ENCODE results near the gene METTL9. TPM values are rescaled to one million over a fixed set of nuclear protein-coding genes. Genes with fewer than 3 reads are reported as not detected.
"Not testable (repeated sequence)": the region's sequence is repeated elsewhere in the genome, so short reads cannot be mapped to it uniquely, and the experiment has no call there.

Gene METTL9
- polyA plus RNA-seq, 1 donor: 150 TPM

GRCh38 chr16:21631376-21631775, 32.0 kb downstream of the METTL9 start:
- WGBS (ENCODE audit: insufficient coverage, low lambda C conversion rate): no CpG with 5 or more reads among the region's 8 CpGs
- DNase-seq; H3K9me3 ChIP-seq (ENCODE audit: control insufficient read depth, low read depth, low read length); H3K27me3 ChIP-seq (ENCODE audit: control insufficient read depth, insufficient read depth, low read length); H3K4me3 ChIP-seq (ENCODE audit: low read length): not testable (repeated sequence)
- Histone ChIP-seq H3K27ac (ENCODE audit: low read length) (peak overlapping the region; percentile 58), H3K4me1 (ENCODE audit: control insufficient read depth, insufficient read depth, low read length) (peaks cover 16% of the 10 kb centered on the region), H3K36me3 (ENCODE audit: control insufficient read depth, insufficient read depth, low read length) (peaks cover 36% of the 10 kb centered on the region)

- peak overlapping the region; percentile 58 for H3K27ac ChIP-seq (ENCODE audit: low read length)
Measured at GRCh38 chr16:21631951-21632575, 32.7 kb downstream of the METTL9 start.

GRCh38 chr16:21634216-21634615, 34.8 kb downstream of the METTL9 start:
- peaks cover 29% of the 10 kb centered on the region for H3K36me3 ChIP-seq (ENCODE audit: control insufficient read depth, insufficient read depth, low read length)
- peaks cover 4% of the 10 kb centered on the region for H3K9me3 ChIP-seq (ENCODE audit: control insufficient read depth, low read depth, low read length)
- H3K4me3 ChIP-seq (ENCODE audit: low read length): no peak overlapping the region
- no peak overlapping the region for H3K27ac ChIP-seq (ENCODE audit: low read length)
- DNase-seq: no peak
- H3K4me1 ChIP-seq (ENCODE audit: control insufficient read depth, insufficient read depth, low read length): peaks cover 6% of the 10 kb centered on the region
- WGBS (ENCODE audit: insufficient coverage, low lambda C conversion rate): 43% methylated on average over 1 of the region's 5 CpGs
- H3K27me3 ChIP-seq (ENCODE audit: control insufficient read depth, insufficient read depth, low read length): no peaks in the 10 kb centered on the region

More at GRCh38 chr16:21631951-21632575, 32.7 kb downstream of the METTL9 start:
- peak in 1 of 2 donors; percentile 53 for DNase-seq
- H3K36me3 ChIP-seq (ENCODE audit: control insufficient read depth, insufficient read depth, low read length): peaks cover 40% of the 10 kb centered on the region
- not testable (repeated sequence) for H3K4me1 ChIP-seq (ENCODE audit: control insufficient read depth, insufficient read depth, low read length); H3K27me3 ChIP-seq (ENCODE audit: control insufficient read depth, insufficient read depth, low read length); H3K9me3 ChIP-seq (ENCODE audit: control insufficient read depth, low read depth, low read length); H3K4me3 ChIP-seq (ENCODE audit: low read length)
- no CpG with 5 or more reads among the region's 5 CpGs for WGBS (ENCODE audit: insufficient coverage, low lambda C conversion rate)

GRCh38 chr16:21635694-21636093, 36.3 kb downstream of the METTL9 start:
- H3K27ac ChIP-seq (ENCODE audit: low read length); DNase-seq; H3K4me1 ChIP-seq (ENCODE audit: control insufficient read depth, insufficient read depth, low read length); H3K9me3 ChIP-seq (ENCODE audit: control insufficient read depth, low read depth, low read length); H3K27me3 ChIP-seq (ENCODE audit: control insufficient read depth, insufficient read depth, low read length); H3K4me3 ChIP-seq (ENCODE audit: low read length): not testable (repeated sequence)
- WGBS (ENCODE audit: insufficient coverage, low lambda C conversion rate): 100% methylated on average over 3 of the region's 9 CpGs
- H3K36me3 ChIP-seq (ENCODE audit: control insufficient read depth, insufficient read depth, low read length): peaks cover 18% of the 10 kb centered on the region

- H3K27me3 ChIP-seq (ENCODE audit: control insufficient read depth, insufficient read depth, low read length): no peaks in the 10 kb centered on the region
- H3K27ac ChIP-seq (ENCODE audit: low read length): no peak overlapping the region
- H3K9me3 ChIP-seq (ENCODE audit: control insufficient read depth, low read depth, low read length): no peaks in the 10 kb centered on the region
- DNase-seq: no peak
- H3K4me3 ChIP-seq (ENCODE audit: low read length): no peak overlapping the region
- no peaks in the 10 kb centered on the region for H3K4me1 ChIP-seq (ENCODE audit: control insufficient read depth, insufficient read depth, low read length)
- H3K36me3 ChIP-seq (ENCODE audit: control insufficient read depth, insufficient read depth, low read length): peaks cover 20% of the 10 kb centered on the region
- WGBS (ENCODE audit: insufficient coverage, low lambda C conversion rate): no CpG with 5 or more reads among the region's 37 CpGs
Measured at GRCh38 chr16:21637032-21637968, 37.9 kb downstream of the METTL9 start.

GRCh38 chr16:21638573-21638975, 39.2 kb downstream of the METTL9 start:
- WGBS (ENCODE audit: insufficient coverage, low lambda C conversion rate): 83% methylated on average over 2 of the region's 4 CpGs
- H3K27ac ChIP-seq (ENCODE audit: low read length): no peak overlapping the region

GRCh38 chr16:21639493-21639892, 40.1 kb downstream of the METTL9 start:
- 100% methylated on average over 1 of the region's 2 CpGs for WGBS (ENCODE audit: insufficient coverage, low lambda C conversion rate)

More at GRCh38 chr16:21638573-21638975, 39.2 kb downstream of the METTL9 start:
- Histone ChIP-seq H3K4me1 (ENCODE audit: control insufficient read depth, insufficient read depth, low read length) (no peaks in the 10 kb centered on the region), H3K27me3 (ENCODE audit: control insufficient read depth, insufficient read depth, low read length) (no peaks in the 10 kb centered on the region), H3K36me3 (ENCODE audit: control insufficient read depth, insufficient read depth, low read length) (peaks cover 18% of the 10 kb centered on the region), H3K4me3 (ENCODE audit: low read length) (no peak overlapping the region), H3K9me3 (ENCODE audit: control insufficient read depth, low read depth, low read length) (no peaks in the 10 kb centered on the region)
- DNase-seq: no peak

GRCh38 chr16:21641916-21642315, 42.5 kb downstream of the METTL9 start:
- 86% methylated on average over 1 of the region's 6 CpGs for WGBS (ENCODE audit: insufficient coverage, low lambda C conversion rate)
- Histone ChIP-seq H3K36me3 (ENCODE audit: control insufficient read depth, insufficient read depth, low read length) (peaks cover 8% of the 10 kb centered on the region), H3K27ac (ENCODE audit: low read length) (no peak overlapping the region), H3K4me1 (ENCODE audit: control insufficient read depth, insufficient read depth, low read length) (no peaks in the 10 kb centered on the region), H3K27me3 (ENCODE audit: control insufficient read depth, insufficient read depth, low read length) (no peaks in the 10 kb centered on the region), H3K4me3 (ENCODE audit: low read length) (no peak overlapping the region), H3K9me3 (ENCODE audit: control insufficient read depth, low read depth, low read length) (no peaks in the 10 kb centered on the region)
- no peak for DNase-seq

More at GRCh38 chr16:21639493-21639892, 40.1 kb downstream of the METTL9 start:
- H3K9me3 ChIP-seq (ENCODE audit: control insufficient read depth, low read depth, low read length): no peaks in the 10 kb centered on the region
- H3K27me3 ChIP-seq (ENCODE audit: control insufficient read depth, insufficient read depth, low read length): no peaks in the 10 kb centered on the region
- H3K36me3 ChIP-seq (ENCODE audit: control insufficient read depth, insufficient read depth, low read length): peaks cover 14% of the 10 kb centered on the region
- H3K27ac ChIP-seq (ENCODE audit: low read length): no peak overlapping the region
- DNase-seq: no peak
- H3K4me3 ChIP-seq (ENCODE audit: low read length): no peak overlapping the region
- H3K4me1 ChIP-seq (ENCODE audit: control insufficient read depth, insufficient read depth, low read length): no peaks in the 10 kb centered on the region

- Histone ChIP-seq H3K36me3 (ENCODE audit: control insufficient read depth, insufficient read depth, low read length) (peaks cover 12% of the 10 kb centered on the region), H3K27ac (ENCODE audit: low read length) (no peak overlapping the region), H3K4me1 (ENCODE audit: control insufficient read depth, insufficient read depth, low read length) (no peaks in the 10 kb centered on the region), H3K27me3 (ENCODE audit: control insufficient read depth, insufficient read depth, low read length) (no peaks in the 10 kb centered on the region), H3K9me3 (ENCODE audit: control insufficient read depth, low read depth, low read length) (no peaks in the 10 kb centered on the region), H3K4me3 (ENCODE audit: low read length) (no peak overlapping the region)
- DNase-seq: no peak
- 69% methylated on average over 7 of the region's 7 CpGs for WGBS (ENCODE audit: insufficient coverage, low lambda C conversion rate)
Measured at GRCh38 chr16:21642861-21643260, 43.5 kb downstream of the METTL9 start.

- H3K27me3 ChIP-seq (ENCODE audit: control insufficient read depth, insufficient read depth, low read length): no peaks in the 10 kb centered on the region
- no peak overlapping the region for H3K4me3 ChIP-seq (ENCODE audit: low read length)
- no peak for DNase-seq
- peaks cover 12% of the 10 kb centered on the region for H3K36me3 ChIP-seq (ENCODE audit: control insufficient read depth, insufficient read depth, low read length)
- no peaks in the 10 kb centered on the region for H3K9me3 ChIP-seq (ENCODE audit: control insufficient read depth, low read depth, low read length)
- H3K4me1 ChIP-seq (ENCODE audit: control insufficient read depth, insufficient read depth, low read length): no peaks in the 10 kb centered on the region
- 100% methylated on average over 1 of the region's 3 CpGs for WGBS (ENCODE audit: insufficient coverage, low lambda C conversion rate)
- no peak overlapping the region for H3K27ac ChIP-seq (ENCODE audit: low read length)
Measured at GRCh38 chr16:21643785-21644184, 44.4 kb downstream of the METTL9 start.

Data from large intestine (tissue), 3 donors.